Activated T-helper 2 cell treated with anti-CD3 and anti-CD28 coated beads, Interferon-gamma antibody, Interleukin-2, Interleukin-4, amounts not matched to agents 10 μg/mL and 5 μg/mL and 100 μg/mL, durations not matched to agents 14 hours and 24 hours and 36 hours (primary cell): ENCODE measurements around the gene SLC15A2. TPM values are rescaled to one million over a fixed set of nuclear protein-coding genes. Genes with fewer than 3 reads are reported as not detected.

Experiments
- DNase-seq: peaks from one replicate; pipeline ENCODE4 v3.0.0; 2021; ENCODE audit warnings: low spot score
- H3K27ac Mint-ChIP-seq: one replicate; pipeline ENCODE4 v1.8.0; 2021; ENCODE audit warnings: mixed read lengths
- H3K27me3 Mint-ChIP-seq: one replicate; pipeline ENCODE4 v1.8.0; 2021; ENCODE audit warnings: low read depth, mixed read lengths
- H3K36me3 Mint-ChIP-seq: one replicate; pipeline ENCODE4 v1.8.0; 2021; ENCODE audit warnings: low read depth, mixed read lengths
- H3K4me1 Mint-ChIP-seq: one replicate; pipeline ENCODE4 v1.8.0; 2021; ENCODE audit warnings: low read depth, mixed read lengths
- H3K4me3 Mint-ChIP-seq: one replicate; pipeline ENCODE4 v1.8.0; 2021; ENCODE audit warnings: low read depth, mild to moderate bottlenecking, moderate library complexity, mixed read lengths
- H3K9me3 Mint-ChIP-seq: one replicate; pipeline ENCODE4 v1.8.0; 2021; ENCODE audit warnings: mixed read lengths
- intact Hi-C: fragments of 100-400 bp; cut with micrococcal nuclease; formaldehyde crosslinking; loops from one replicate; pipeline ENCODE4 v1.15.1; 2023
- total RNA-seq: library from RNA; stranded (reverse); gene quantifications from 2 replicates; pipeline ENCODE4 v1.2.3, GENCODE V29; 2022

The SLC15A2 gene
- total RNA-seq, 1 donor from 2014 or later = 3.5 TPM

- Mint-ChIP-seq H3K36me3 (peaks cover 23% of the 10 kb centered on the region), H3K4me1 (no peaks in the 10 kb centered on the region), H3K9me3 (no peaks in the 10 kb centered on the region), H3K27me3 (no peaks in the 10 kb centered on the region), H3K4me3 (no peak overlapping the region), H3K27ac (no peak overlapping the region)
- intact Hi-C loops = no loop called here
- DNase-seq = no peak
These were observed 48.0 kb downstream of the SLC15A2 start for GRCh38 chr3:121942116-121942786.

- H3K4me3 Mint-ChIP-seq = no peak overlapping the region
- no peaks in the 10 kb centered on the region for H3K9me3 Mint-ChIP-seq
- no peaks in the 10 kb centered on the region for H3K4me1 Mint-ChIP-seq
These were observed 49.2 kb downstream of the SLC15A2 start for GRCh38 chr3:121943431-121943830.

GRCh38 chr3:121948641-121949040 is 54.4 kb downstream of the SLC15A2 start:
- Mint-ChIP-seq H3K9me3 (peaks cover 16% of the 10 kb centered on the region), H3K27ac (no peak overlapping the region), H3K27me3 (no peaks in the 10 kb centered on the region), H3K4me3 (no peak overlapping the region), H3K36me3 (peaks cover 21% of the 10 kb centered on the region), H3K4me1 (no peaks in the 10 kb centered on the region)
- intact Hi-C loops = no loop called here
- no peak for DNase-seq

More at GRCh38 chr3:121943431-121943830, 49.2 kb downstream of the SLC15A2 start:
- no peak for DNase-seq
- intact Hi-C loops = no loop called here
- H3K27ac Mint-ChIP-seq = no peak overlapping the region
- peaks cover 22% of the 10 kb centered on the region for H3K36me3 Mint-ChIP-seq
- no peaks in the 10 kb centered on the region for H3K27me3 Mint-ChIP-seq

GRCh38 chr3:121951291-121951919 is 57.2 kb downstream of the SLC15A2 start:
- no peak for DNase-seq
- intact Hi-C loops = no loop called here
- Mint-ChIP-seq H3K4me1 (no peaks in the 10 kb centered on the region), H3K27me3 (no peaks in the 10 kb centered on the region), H3K4me3 (no peak overlapping the region), H3K9me3 (peaks cover 20% of the 10 kb centered on the region), H3K27ac (no peak overlapping the region), H3K36me3 (peaks cover 34% of the 10 kb centered on the region)

GRCh38 chr3:121956363-121956762 is 62.2 kb downstream of the SLC15A2 start:
- H3K4me3 Mint-ChIP-seq = no peak overlapping the region
- DNase-seq = no peak
- H3K27me3 Mint-ChIP-seq = no peaks in the 10 kb centered on the region
- H3K27ac Mint-ChIP-seq = no peak overlapping the region
- peaks cover 64% of the 10 kb centered on the region for H3K36me3 Mint-ChIP-seq
- intact Hi-C loops = no loop called here
- H3K4me1 Mint-ChIP-seq = no peaks in the 10 kb centered on the region
- H3K9me3 Mint-ChIP-seq = peaks cover 32% of the 10 kb centered on the region

- peaks cover 25% of the 10 kb centered on the region for H3K9me3 Mint-ChIP-seq
- no peak overlapping the region for H3K27ac Mint-ChIP-seq
- no peaks in the 10 kb centered on the region for H3K27me3 Mint-ChIP-seq
- H3K36me3 Mint-ChIP-seq = peaks cover 55% of the 10 kb centered on the region
- DNase-seq = no peak
- no peak overlapping the region for H3K4me3 Mint-ChIP-seq
- H3K4me1 Mint-ChIP-seq = no peaks in the 10 kb centered on the region
- intact Hi-C loops = no loop called here
These were observed 63.6 kb downstream of the SLC15A2 start for GRCh38 chr3:121957674-121958415.

- intact Hi-C loops = no loop called here
- Mint-ChIP-seq H3K4me3 (no peak overlapping the region), H3K9me3 (peaks cover 24% of the 10 kb centered on the region), H3K27me3 (no peaks in the 10 kb centered on the region), H3K27ac (no peak overlapping the region), H3K36me3 (peaks cover 55% of the 10 kb centered on the region), H3K4me1 (no peaks in the 10 kb centered on the region)
- no peak for DNase-seq
These were observed 64.6 kb downstream of the SLC15A2 start for GRCh38 chr3:121958801-121959200.

- peaks cover 33% of the 10 kb centered on the region for H3K9me3 Mint-ChIP-seq
- DNase-seq = no peak
- no peaks in the 10 kb centered on the region for H3K4me1 Mint-ChIP-seq
- no peak overlapping the region for H3K4me3 Mint-ChIP-seq
- no peak overlapping the region for H3K27ac Mint-ChIP-seq
- peaks cover 50% of the 10 kb centered on the region for H3K36me3 Mint-ChIP-seq
- intact Hi-C loops = no loop called here
- H3K27me3 Mint-ChIP-seq = no peaks in the 10 kb centered on the region
These were observed 67.1 kb downstream of the SLC15A2 start for GRCh38 chr3:121961283-121961682.

GRCh38 chr3:121962443-121962842 is 68.2 kb downstream of the SLC15A2 start:
- H3K4me1 Mint-ChIP-seq = no peaks in the 10 kb centered on the region
- H3K9me3 Mint-ChIP-seq = peaks cover 34% of the 10 kb centered on the region
- H3K4me3 Mint-ChIP-seq = no peak overlapping the region
- H3K27me3 Mint-ChIP-seq = no peaks in the 10 kb centered on the region
- no peak overlapping the region for H3K27ac Mint-ChIP-seq
- DNase-seq = no peak
- peaks cover 43% of the 10 kb centered on the region for H3K36me3 Mint-ChIP-seq
- intact Hi-C loops = no loop called here

GRCh38 chr3:121963608-121964007 is 69.4 kb downstream of the SLC15A2 start:
- H3K4me1 Mint-ChIP-seq = peaks cover 1% of the 10 kb centered on the region
- intact Hi-C loops = no loop called here
- peaks cover 2% of the 10 kb centered on the region for H3K27me3 Mint-ChIP-seq
- no peak for DNase-seq
- H3K9me3 Mint-ChIP-seq = peaks cover 42% of the 10 kb centered on the region
- H3K36me3 Mint-ChIP-seq = peaks cover 36% of the 10 kb centered on the region
- no peak overlapping the region for H3K4me3 Mint-ChIP-seq
- no peak overlapping the region for H3K27ac Mint-ChIP-seq

GRCh38 chr3:121969631-121970030 is 75.4 kb downstream of the SLC15A2 start:
- H3K36me3 Mint-ChIP-seq = peaks cover 27% of the 10 kb centered on the region
- intact Hi-C loops = no loop called here

GRCh38 chr3:121970047-121970446 is 75.8 kb downstream of the SLC15A2 start:
- Mint-ChIP-seq H3K27me3 (peaks cover 2% of the 10 kb centered on the region), H3K4me1 (peaks cover 19% of the 10 kb centered on the region)

More at GRCh38 chr3:121969631-121970030, 75.4 kb downstream of the SLC15A2 start:
- peaks cover 2% of the 10 kb centered on the region for H3K27me3 Mint-ChIP-seq
- H3K4me3 Mint-ChIP-seq = peak overlapping the region; percentile 26
- H3K9me3 Mint-ChIP-seq = peaks cover 51% of the 10 kb centered on the region
- H3K27ac Mint-ChIP-seq = peak overlapping the region; percentile 71
- H3K4me1 Mint-ChIP-seq = peaks cover 19% of the 10 kb centered on the region
- no peak for DNase-seq

GRCh38 chr3:121974601-121975111 is 80.5 kb downstream of the SLC15A2 start:
- intact Hi-C loops = no loop called here
- H3K27me3 Mint-ChIP-seq = no peaks in the 10 kb centered on the region
- H3K36me3 Mint-ChIP-seq = peaks cover 46% of the 10 kb centered on the region
- H3K27ac Mint-ChIP-seq = no peak overlapping the region
- H3K9me3 Mint-ChIP-seq = peaks cover 29% of the 10 kb centered on the region
- DNase-seq = no peak
- H3K4me3 Mint-ChIP-seq = no peak overlapping the region
- peaks cover 20% of the 10 kb centered on the region for H3K4me1 Mint-ChIP-seq

More at GRCh38 chr3:121970047-121970446, 75.8 kb downstream of the SLC15A2 start:
- intact Hi-C loops = no loop called here
- H3K36me3 Mint-ChIP-seq = peaks cover 30% of the 10 kb centered on the region
- peak overlapping the region; percentile 71 for H3K27ac Mint-ChIP-seq
- peak overlapping the region; percentile 26 for H3K4me3 Mint-ChIP-seq
- H3K9me3 Mint-ChIP-seq = peaks cover 54% of the 10 kb centered on the region
- DNase-seq = no peak
